ENCODE data around the gene ACTRT1. TPM values are rescaled to one million over a fixed set of nuclear protein-coding genes. Genes with fewer than 3 reads are reported as not detected.

Gene ACTRT1
- total RNA-seq: not detected

GRCh38 chrX:128052303-128052702, at the start of gene ACTRT1:
Gene ACTRT1 (minus strand): TSS chrX:128052403. CDS start chrX:128052206, 197 bp downstream.
- Mint-ChIP-seq H3K9me3 (no peaks in the 10 kb centered on the region), H3K27me3 (ENCODE audit: low read depth) (no peaks in the 10 kb centered on the region), H3K36me3 (ENCODE audit: low read depth) (no peaks in the 10 kb centered on the region), H3K4me1 (ENCODE audit: low read depth) (no peaks in the 10 kb centered on the region), H3K27ac (no peak within 1 kb of the TSS), H3K4me3 (no peak within 1 kb of the TSS)
- DNase-seq: no peak
- intact Hi-C loops (cut with micrococcal nuclease): no loop called here
- CTCF ChIA-PET: no interaction called here

- Mint-ChIP-seq H3K27me3 (ENCODE audit: low read depth) (no peaks in the 10 kb centered on the region), H3K4me3 (no peak overlapping the region), H3K4me1 (ENCODE audit: low read depth) (no peaks in the 10 kb centered on the region), H3K9me3 (no peaks in the 10 kb centered on the region), H3K36me3 (ENCODE audit: low read depth) (no peaks in the 10 kb centered on the region), H3K27ac (no peak overlapping the region)
- CTCF ChIA-PET: no interaction called here
- intact Hi-C loops (cut with micrococcal nuclease): no loop called here
- DNase-seq: no peak
Measured at GRCh38 chrX:128078545-128078944, 26.3 kb upstream of the ACTRT1 start.

GRCh38 chrX:128057421-128057820, 5.2 kb upstream of the ACTRT1 start:
- H3K36me3 Mint-ChIP-seq (ENCODE audit: low read depth): no peaks in the 10 kb centered on the region
- intact Hi-C loops (cut with micrococcal nuclease): no loop called here

GRCh38 chrX:128051526-128051925, 677 bp downstream of the ACTRT1 start:
- CTCF ChIA-PET: no interaction called here
- H3K27ac Mint-ChIP-seq: no peak overlapping the region
- H3K4me3 Mint-ChIP-seq: no peak overlapping the region
- H3K4me1 Mint-ChIP-seq (ENCODE audit: low read depth): no peaks in the 10 kb centered on the region
- intact Hi-C loops (cut with micrococcal nuclease): no loop called here
- H3K27me3 Mint-ChIP-seq (ENCODE audit: low read depth): no peaks in the 10 kb centered on the region
- DNase-seq: no peak
- H3K9me3 Mint-ChIP-seq: no peaks in the 10 kb centered on the region
- H3K36me3 Mint-ChIP-seq (ENCODE audit: low read depth): no peaks in the 10 kb centered on the region

More at GRCh38 chrX:128057421-128057820, 5.2 kb upstream of the ACTRT1 start:
- Mint-ChIP-seq H3K27me3 (ENCODE audit: low read depth) (no peaks in the 10 kb centered on the region), H3K27ac (no peak overlapping the region), H3K4me3 (no peak overlapping the region), H3K4me1 (ENCODE audit: low read depth) (no peaks in the 10 kb centered on the region), H3K9me3 (peaks cover 4% of the 10 kb centered on the region)
- CTCF ChIA-PET: interaction anchor here (0.7 kb wide), 1 partner anchor 17 kb away, joined by 4 read pairs; no protein-coding TSS in a partner anchor
- DNase-seq: no peak

GRCh38 chrX:128035318-128035717, 16.9 kb downstream of the ACTRT1 start:
- no peak for DNase-seq
- CTCF ChIA-PET: no interaction called here
- no peaks in the 10 kb centered on the region for H3K36me3 Mint-ChIP-seq (ENCODE audit: low read depth)
- H3K27me3 Mint-ChIP-seq (ENCODE audit: low read depth): no peaks in the 10 kb centered on the region
- intact Hi-C loops (cut with micrococcal nuclease): no loop called here
- no peaks in the 10 kb centered on the region for H3K9me3 Mint-ChIP-seq
- no peak overlapping the region for H3K4me3 Mint-ChIP-seq
- no peaks in the 10 kb centered on the region for H3K4me1 Mint-ChIP-seq (ENCODE audit: low read depth)
- H3K27ac Mint-ChIP-seq: no peak overlapping the region

GRCh38 chrX:128021566-128021965, 30.6 kb downstream of the ACTRT1 start:
- Mint-ChIP-seq H3K4me3 (no peak overlapping the region), H3K27ac (no peak overlapping the region), H3K9me3 (peaks cover 1% of the 10 kb centered on the region), H3K27me3 (ENCODE audit: low read depth) (no peaks in the 10 kb centered on the region), H3K4me1 (ENCODE audit: low read depth) (no peaks in the 10 kb centered on the region), H3K36me3 (ENCODE audit: low read depth) (no peaks in the 10 kb centered on the region)
- intact Hi-C loops (cut with micrococcal nuclease): no loop called here
- CTCF ChIA-PET: no interaction called here
- no peak for DNase-seq

- intact Hi-C loops (cut with micrococcal nuclease): no loop called here
- Mint-ChIP-seq H3K9me3 (peaks cover 1% of the 10 kb centered on the region), H3K4me1 (ENCODE audit: low read depth) (no peaks in the 10 kb centered on the region), H3K4me3 (no peak overlapping the region), H3K36me3 (ENCODE audit: low read depth) (no peaks in the 10 kb centered on the region), H3K27me3 (ENCODE audit: low read depth) (no peaks in the 10 kb centered on the region), H3K27ac (no peak overlapping the region)
- DNase-seq: no peak
- CTCF ChIA-PET: no interaction called here
Measured at GRCh38 chrX:128020701-128021100, 31.5 kb downstream of the ACTRT1 start.

GRCh38 chrX:128019218-128019617, 33.0 kb downstream of the ACTRT1 start:
- intact Hi-C loops (cut with micrococcal nuclease): no loop called here
- Mint-ChIP-seq H3K36me3 (ENCODE audit: low read depth) (no peaks in the 10 kb centered on the region), H3K27ac (no peak overlapping the region), H3K4me3 (no peak overlapping the region), H3K4me1 (ENCODE audit: low read depth) (no peaks in the 10 kb centered on the region), H3K9me3 (peaks cover 6% of the 10 kb centered on the region), H3K27me3 (ENCODE audit: low read depth) (no peaks in the 10 kb centered on the region)
- CTCF ChIA-PET: no interaction called here
- DNase-seq: no peak

GRCh38 chrX:128012015-128012414, 40.2 kb downstream of the ACTRT1 start:
- no peaks in the 10 kb centered on the region for H3K36me3 Mint-ChIP-seq (ENCODE audit: low read depth)
- H3K4me1 Mint-ChIP-seq (ENCODE audit: low read depth): no peaks in the 10 kb centered on the region
- no peaks in the 10 kb centered on the region for H3K27me3 Mint-ChIP-seq (ENCODE audit: low read depth)
- H3K4me3 Mint-ChIP-seq: no peak overlapping the region
- peaks cover 5% of the 10 kb centered on the region for H3K9me3 Mint-ChIP-seq
- intact Hi-C loops (cut with micrococcal nuclease): no loop called here
- H3K27ac Mint-ChIP-seq: no peak overlapping the region
- no peak for DNase-seq
- CTCF ChIA-PET: no interaction called here

GRCh38 chrX:128007882-128008281, 44.3 kb downstream of the ACTRT1 start:
- H3K4me1 Mint-ChIP-seq (ENCODE audit: low read depth): no peaks in the 10 kb centered on the region
- H3K4me3 Mint-ChIP-seq: no peak overlapping the region
- intact Hi-C loops (cut with micrococcal nuclease): no loop called here
- CTCF ChIA-PET: no interaction called here
- no peaks in the 10 kb centered on the region for H3K36me3 Mint-ChIP-seq (ENCODE audit: low read depth)
- DNase-seq: no peak
- H3K27ac Mint-ChIP-seq: no peak overlapping the region
- no peaks in the 10 kb centered on the region for H3K9me3 Mint-ChIP-seq
- H3K27me3 Mint-ChIP-seq (ENCODE audit: low read depth): no peaks in the 10 kb centered on the region

All from activated naive CD4-positive, alpha-beta T cell treated with anti-CD3 and anti-CD28 coated beads for 36 hours (primary cell).